Measurements from ENCODE around the gene RIPPLY3. TPM values are rescaled to one million over a fixed set of nuclear protein-coding genes. Genes with fewer than 3 reads are reported as not detected.

RIPPLY3 gene
- total and polyA plus RNA-seq, 2 of the 13 experiments (the other 11 are each of a cell fraction or from before 2014, with no cell fraction given), result 0.09 to 2.9 TPM

DNA sequence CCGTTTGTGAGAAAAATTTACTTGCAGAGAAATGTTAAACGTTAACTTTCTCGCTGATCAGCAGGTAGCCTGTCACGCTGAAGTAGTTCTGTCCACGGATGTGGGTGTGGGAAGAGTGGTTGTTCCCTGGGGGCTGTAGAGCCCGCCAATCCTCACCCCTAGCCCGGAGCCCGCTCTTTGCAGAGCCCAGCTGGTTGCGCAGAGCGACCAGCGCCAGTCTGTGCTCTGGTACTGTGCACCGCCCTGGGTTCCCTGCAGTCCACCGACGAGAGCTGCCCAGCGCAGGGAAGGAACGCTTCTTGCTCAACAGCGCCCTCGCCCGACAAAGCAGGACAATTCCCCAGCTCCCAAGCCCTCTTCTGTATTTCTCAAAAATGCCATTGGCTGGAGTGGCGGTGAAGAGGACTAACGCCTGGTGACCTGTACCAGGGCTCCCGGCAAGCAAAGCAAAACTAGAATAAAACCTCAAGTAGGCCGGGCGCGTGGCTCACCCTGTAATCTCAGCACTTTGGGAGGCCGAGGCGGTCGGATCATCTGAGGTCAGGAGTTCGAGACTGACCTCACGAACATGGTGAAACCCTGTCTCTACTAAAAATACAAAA is 3.3 kb downstream of the RIPPLY3 start (continued):
- TF ChIP-seq, protein P1, sequence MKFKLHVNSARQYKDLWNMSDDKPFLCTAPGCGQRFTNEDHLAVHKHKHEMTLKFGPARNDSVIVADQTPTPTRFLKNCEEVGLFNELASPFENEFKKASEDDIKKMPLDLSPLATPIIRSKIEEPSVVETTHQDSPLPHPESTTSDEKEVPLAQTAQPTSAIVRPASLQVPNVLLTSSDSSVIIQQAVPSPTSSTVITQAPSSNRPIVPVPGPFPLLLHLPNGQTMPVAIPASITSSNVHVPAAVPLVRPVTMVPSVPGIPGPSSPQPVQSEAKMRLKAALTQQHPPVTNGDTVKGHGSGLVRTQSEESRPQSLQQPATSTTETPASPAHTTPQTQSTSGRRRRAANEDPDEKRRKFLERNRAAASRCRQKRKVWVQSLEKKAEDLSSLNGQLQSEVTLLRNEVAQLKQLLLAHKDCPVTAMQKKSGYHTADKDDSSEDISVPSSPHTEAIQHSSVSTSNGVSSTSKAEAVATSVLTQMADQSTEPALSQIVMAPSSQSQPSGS (CRISPR knock-in tag; IDR thresholded peaks at IDR 0.05), result no peak
- TF ChIP-seq, protein P2, sequence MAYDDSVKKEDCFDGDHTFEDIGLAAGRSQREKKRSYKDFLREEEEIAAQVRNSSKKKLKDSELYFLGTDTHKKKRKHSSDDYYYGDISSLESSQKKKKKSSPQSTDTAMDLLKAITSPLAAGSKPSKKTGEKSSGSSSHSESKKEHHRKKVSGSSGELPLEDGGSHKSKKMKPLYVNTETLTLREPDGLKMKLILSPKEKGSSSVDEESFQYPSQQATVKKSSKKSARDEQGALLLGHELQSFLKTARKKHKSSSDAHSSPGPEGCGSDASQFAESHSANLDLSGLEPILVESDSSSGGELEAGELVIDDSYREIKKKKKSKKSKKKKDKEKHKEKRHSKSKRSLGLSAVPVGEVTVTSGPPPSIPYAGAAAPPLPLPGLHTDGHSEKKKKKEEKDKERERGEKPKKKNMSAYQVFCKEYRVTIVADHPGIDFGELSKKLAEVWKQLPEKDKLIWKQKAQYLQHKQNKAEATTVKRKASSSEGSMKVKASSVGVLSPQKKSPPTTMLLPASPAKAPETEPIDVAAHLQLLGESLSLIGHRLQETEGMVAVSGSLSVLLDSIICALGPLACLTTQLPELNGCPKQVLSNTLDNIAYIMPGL (CRISPR knock-in tag; IDR thresholded peaks at IDR 0.05; ENCODE audit: borderline replicate concordance in 1 of 2, low read depth in 1 of 2), result peak; percentile 92 to 93
- no peak for TF ChIP-seq FLYWCH1 (CRISPR knock-in tag; IDR thresholded peaks at IDR 0.05)
- no peak for TF ChIP-seq ATF7 (IDR thresholded peaks at IDR 0.05)
- TF ChIP-seq ATF7 (CRISPR knock-in tag; IDR thresholded peaks at IDR 0.05), result no peak
- 0 out of 2 replicates have a peak, but pooled peaks have one; percentile 25 for TF ChIP-seq ZNF224 (CRISPR knock-in tag; IDR thresholded peaks at IDR 0.05)
- no peak for TF ChIP-seq NFRKB (IDR thresholded peaks at IDR 0.05)
- no peak for TF ChIP-seq NFE2L1 (CRISPR knock-in tag; IDR thresholded peaks at IDR 0.05; ENCODE audit: borderline replicate concordance)
- TF ChIP-seq ZFP1 (CRISPR knock-in tag; IDR thresholded peaks at IDR 0.05), result 0 out of 2 replicates have a peak, but pooled peaks have one; percentile 44
- no peak for TF ChIP-seq HMG20B (CRISPR knock-in tag; conservative IDR thresholded peaks at IDR 0.05)
- TF ChIP-seq TEAD2 (CRISPR knock-in tag; IDR thresholded peaks at IDR 0.05), result no peak
- no peak for TF ChIP-seq ZFP36 (IDR thresholded peaks at IDR 0.05; ENCODE audit: borderline replicate concordance, low read depth, low read length, partially characterized antibody)
- peak; percentile 55; the same call in 1 of the 2 replicates for TF ChIP-seq FOSL2 (CRISPR knock-in tag; IDR thresholded peaks at IDR 0.05)
- no peak for TF ChIP-seq ZNF468 (CRISPR knock-in tag; IDR thresholded peaks at IDR 0.05)
- TF ChIP-seq MEIS2 (CRISPR knock-in tag; IDR thresholded peaks at IDR 0.05), result no peak
- TF ChIP-seq ZNF496 (CRISPR knock-in tag; IDR thresholded peaks at IDR 0.05; ENCODE audit: insufficient replicate concordance), result no peak
- no peak for TF ChIP-seq KLF16 (CRISPR knock-in tag; IDR thresholded peaks at IDR 0.05)
- TF ChIP-seq ZNF441 (CRISPR knock-in tag; IDR thresholded peaks at IDR 0.05; ENCODE audit: borderline replicate concordance), result no peak
- TF ChIP-seq, protein P3, sequence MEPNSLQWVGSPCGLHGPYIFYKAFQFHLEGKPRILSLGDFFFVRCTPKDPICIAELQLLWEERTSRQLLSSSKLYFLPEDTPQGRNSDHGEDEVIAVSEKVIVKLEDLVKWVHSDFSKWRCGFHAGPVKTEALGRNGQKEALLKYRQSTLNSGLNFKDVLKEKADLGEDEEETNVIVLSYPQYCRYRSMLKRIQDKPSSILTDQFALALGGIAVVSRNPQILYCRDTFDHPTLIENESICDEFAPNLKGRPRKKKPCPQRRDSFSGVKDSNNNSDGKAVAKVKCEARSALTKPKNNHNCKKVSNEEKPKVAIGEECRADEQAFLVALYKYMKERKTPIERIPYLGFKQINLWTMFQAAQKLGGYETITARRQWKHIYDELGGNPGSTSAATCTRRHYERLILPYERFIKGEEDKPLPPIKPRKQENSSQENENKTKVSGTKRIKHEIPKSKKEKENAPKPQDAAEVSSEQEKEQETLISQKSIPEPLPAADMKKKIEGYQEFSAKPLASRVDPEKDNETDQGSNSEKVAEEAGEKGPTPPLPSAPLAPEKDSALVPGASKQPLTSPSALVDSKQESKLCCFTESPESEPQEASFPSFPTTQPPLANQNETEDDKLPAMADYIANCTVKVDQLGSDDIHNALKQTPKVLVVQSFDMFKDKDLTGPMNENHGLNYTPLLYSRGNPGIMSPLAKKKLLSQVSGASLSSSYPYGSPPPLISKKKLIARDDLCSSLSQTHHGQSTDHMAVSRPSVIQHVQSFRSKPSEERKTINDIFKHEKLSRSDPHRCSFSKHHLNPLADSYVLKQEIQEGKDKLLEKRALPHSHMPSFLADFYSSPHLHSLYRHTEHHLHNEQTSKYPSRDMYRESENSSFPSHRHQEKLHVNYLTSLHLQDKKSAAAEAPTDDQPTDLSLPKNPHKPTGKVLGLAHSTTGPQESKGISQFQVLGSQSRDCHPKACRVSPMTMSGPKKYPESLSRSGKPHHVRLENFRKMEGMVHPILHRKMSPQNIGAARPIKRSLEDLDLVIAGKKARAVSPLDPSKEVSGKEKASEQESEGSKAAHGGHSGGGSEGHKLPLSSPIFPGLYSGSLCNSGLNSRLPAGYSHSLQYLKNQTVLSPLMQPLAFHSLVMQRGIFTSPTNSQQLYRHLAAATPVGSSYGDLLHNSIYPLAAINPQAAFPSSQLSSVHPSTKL (CRISPR knock-in tag; IDR thresholded peaks at IDR 0.05), result peak; percentile 70
- no peak for TF ChIP-seq ISL2 (CRISPR knock-in tag; IDR thresholded peaks at IDR 0.05)
- TF ChIP-seq, protein P4, sequence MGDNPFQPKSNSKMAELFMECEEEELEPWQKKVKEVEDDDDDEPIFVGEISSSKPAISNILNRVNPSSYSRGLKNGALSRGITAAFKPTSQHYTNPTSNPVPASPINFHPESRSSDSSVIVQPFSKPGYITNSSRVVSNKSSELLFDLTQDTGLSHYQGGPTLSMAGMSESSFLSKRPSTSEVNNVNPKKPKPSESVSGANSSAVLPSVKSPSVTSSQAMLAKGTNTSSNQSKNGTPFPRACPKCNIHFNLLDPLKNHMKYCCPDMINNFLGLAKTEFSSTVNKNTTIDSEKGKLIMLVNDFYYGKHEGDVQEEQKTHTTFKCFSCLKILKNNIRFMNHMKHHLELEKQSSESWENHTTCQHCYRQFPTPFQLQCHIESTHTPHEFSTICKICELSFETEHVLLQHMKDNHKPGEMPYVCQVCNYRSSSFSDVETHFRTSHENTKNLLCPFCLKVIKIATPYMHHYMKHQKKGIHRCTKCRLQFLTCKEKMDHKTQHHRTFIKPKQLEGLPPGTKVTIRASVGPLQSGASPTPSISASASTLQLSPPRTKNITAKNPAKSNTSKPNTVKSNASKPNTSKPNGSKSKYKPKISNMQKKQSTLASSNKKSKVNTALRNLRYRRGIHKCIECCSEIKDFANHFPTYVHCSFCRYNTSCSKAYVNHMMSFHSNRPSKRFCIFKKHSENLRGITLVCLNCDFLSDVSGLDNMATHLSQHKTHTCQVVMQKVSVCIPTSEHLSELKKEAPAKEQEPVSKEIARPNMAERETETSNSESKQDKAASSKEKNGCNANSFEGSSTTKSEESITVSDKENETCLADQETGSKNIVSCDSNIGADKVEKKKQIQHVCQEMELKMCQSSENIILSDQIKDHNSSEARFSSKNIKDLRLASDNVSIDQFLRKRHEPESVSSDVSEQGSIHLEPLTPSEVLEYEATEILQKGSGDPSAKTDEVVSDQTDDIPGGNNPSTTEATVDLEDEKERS (CRISPR knock-in tag; IDR thresholded peaks at IDR 0.05), result no peak

Data from HepG2 (cell line).